HepG2 (cell line): Measurements from ENCODE around the gene ASXL1. TPM values are rescaled to one million over a fixed set of nuclear protein-coding genes. Genes with fewer than 3 reads are reported as not detected.

Source experiments
- ATAC-seq: fragments of 200-7000 bp; cut with Tn5 transposase; 3 replicates; pipeline ENCODE4 v1.9.1; 2020; ENCODE audit warnings: mild to moderate bottlenecking, moderate library complexity
- BruUV-seq: library from RNA; stranded (reverse); fragments of 400-500 nt; replicated peaks from 2 replicates; lab custom pipeline; 2021; lab: Mats Ljungman, UMichigan
- CTCF ChIA-PET: fragments of 300-600 bp; formaldehyde crosslinking; extraction: SDS; loops from one replicate; lab custom pipeline; 2021; ENCODE audit warnings: low total read pairs, inconsistent platforms, low intra/inter-chr PET ratio; lab: Yijun Ruan, JAX
- POLR2A ChIA-PET: fragments of 350-600 bp; sonication (Branson Sonifier 250); formaldehyde crosslinking; loops from one replicate; lab custom pipeline; 2020; ENCODE audit warnings: antibody characterized with exemption, inconsistent platforms; lab: Yijun Ruan, JAX
- DNase-seq: peaks from one replicate; pipeline ENCODE4 v3.0.0-alpha.2; 2015; ENCODE audit warnings: low spot score
- FAIRE-seq: peaks from 3 replicates; lab custom pipeline; 2011; peaks lifted over from hg19 to GRCh38; lab: Jason Lieb, UNC
- H2AFZ ChIP-seq: one replicate; pipeline ENCODE4 v1.6.1; 2011; ENCODE audit warnings: low read length, inconsistent platforms
- H3K27ac ChIP-seq: fragments of 300-600 bp; 3 replicates; pipeline ENCODE4 v1.8.0; 2011; ENCODE audit warnings: mixed run types, mild to moderate bottlenecking, mixed read lengths, low read length, inconsistent platforms; ENCODE audit not compliant: insufficient read depth; ENCODE audit errors: extremely low read length
- H3K27me3 ChIP-seq, 2 experiments: fragments of 200-600 bp in 1 of 2; 2 replicates in 1 of 2; 3 replicates in 1 of 2; pipeline versions ENCODE4 v1.6.0 to v1.8.0; 2011; ENCODE audit warnings: low read length in 2 of 2, mild to moderate bottlenecking in 2 of 2, moderate library complexity in 2 of 2, inconsistent platforms in 1 of 2; ENCODE audit not compliant: insufficient read depth in 2 of 2, control insufficient read depth in 1 of 2
- H3K36me3 ChIP-seq, 2 experiments: fragments of 200-600 bp in 1 of 2; replicated peaks in 1 of 2; 2 replicates in 1 of 2; 3 replicates in 1 of 2; pipeline versions ENCODE4 v1.5.1 to v1.8.0; 2011; ENCODE audit warnings: low read length in 2 of 2, inconsistent platforms in 1 of 2; ENCODE audit not compliant: insufficient read depth in 2 of 2, control insufficient read depth in 1 of 2
- H3K4me1 ChIP-seq: 2 replicates; pipeline ENCODE4 v1.5.1; 2012; ENCODE audit warnings: low read length, inconsistent platforms; ENCODE audit not compliant: insufficient read depth
- H3K4me2 ChIP-seq: 2 replicates; pipeline ENCODE4 v1.6.0; 2011; ENCODE audit warnings: low read depth, low read length, inconsistent platforms
- H3K4me3 ChIP-seq, 3 experiments: fragments of 200-600 bp in 1 of 3; sonication (generic), shearing (Covaris generic) in 1 of 3; replicated peaks in 1 of 3; 2 replicates each; pipeline ENCODE4 v1.5.1; 2011 to 2016; ENCODE audit warnings: low read length in 3 of 3, inconsistent platforms in 2 of 3, low read depth in 2 of 3, mild to moderate bottlenecking in 2 of 3, control low read depth in 1 of 3, mixed read lengths in 1 of 3; ENCODE audit not compliant: insufficient read depth in 1 of 3
- H3K79me2 ChIP-seq: one replicate; pipeline ENCODE4 v1.6.1; 2011; ENCODE audit warnings: low read length, inconsistent platforms; ENCODE audit not compliant: insufficient read depth
- H3K9ac ChIP-seq: 2 replicates; pipeline ENCODE4 v1.6.0; 2011; ENCODE audit warnings: mild to moderate bottlenecking, low read depth, low read length, inconsistent platforms; ENCODE audit not compliant: insufficient read depth
- H3K9me3 ChIP-seq: 2 replicates; pipeline ENCODE4 v1.5.1; 2012; ENCODE audit warnings: mild to moderate bottlenecking, low read length
- H4K20me1 ChIP-seq: 2 replicates; pipeline ENCODE4 v1.6.0; 2011; ENCODE audit warnings: inconsistent platforms, mild to moderate bottlenecking, low read length, moderate library complexity; ENCODE audit not compliant: insufficient read depth
- CENPX ChIP-seq: sonication (generic); formaldehyde crosslinking; IDR thresholded peaks from 2 replicates; pipeline ENCODE4 v1.9.0; 2021; ENCODE audit warnings: mild to moderate bottlenecking, missing genetic modification reagents, moderate library complexity
- HES4 ChIP-seq: sonication (generic); formaldehyde crosslinking; IDR thresholded peaks from 2 replicates; pipeline ENCODE4 v1.9.0; 2021; ENCODE audit warnings: mild to moderate bottlenecking, missing genetic modification reagents, borderline replicate concordance
- HIVEP1 ChIP-seq: sonication (generic); formaldehyde crosslinking; IDR thresholded peaks from 2 replicates; pipeline ENCODE4 v1.4.0; 2020; ENCODE audit warnings: mild to moderate bottlenecking, missing genetic modification reagents
- HNF1B ChIP-seq: sonication (generic); formaldehyde crosslinking; IDR thresholded peaks from 2 replicates; pipeline ENCODE4 v1.5.1; 2020; ENCODE audit warnings: mild to moderate bottlenecking, moderate library complexity, missing genetic modification reagents
- HNF4A ChIP-seq: sonication (generic); formaldehyde crosslinking; IDR thresholded peaks from 2 replicates; pipeline ENCODE4 v1.4.0; 2020; ENCODE audit warnings: missing genetic modification reagents
- KLF6 ChIP-seq: IDR thresholded peaks from 2 replicates; pipeline ENCODE4 v1.8.0; 2016; ENCODE audit warnings: missing biosample characterization, missing genetic modification reagents
- MEIS1 ChIP-seq: sonication (generic); formaldehyde crosslinking; IDR thresholded peaks from 2 replicates; pipeline ENCODE4 v1.9.0; 2021; ENCODE audit warnings: mild to moderate bottlenecking, missing genetic modification reagents, moderate library complexity, borderline replicate concordance
- PCBP2 ChIP-seq: fragments of 200-400 bp; formaldehyde crosslinking; optimal IDR thresholded peaks from 2 replicates; pipeline ENCODE3; 2018; ENCODE audit warnings: low read length, low read depth; ENCODE audit not compliant: poor library complexity, severe bottlenecking
- PHF8 ChIP-seq: sonication (generic); formaldehyde crosslinking; IDR thresholded peaks from 2 replicates; pipeline ENCODE4 v1.5.0; 2020; ENCODE audit warnings: missing genetic modification reagents
- RARA ChIP-seq: IDR thresholded peaks from 2 replicates; pipeline ENCODE4 v1.6.1; 2016; ENCODE audit warnings: missing genetic modification reagents, missing compliant biosample characterization
- SATB2 ChIP-seq: sonication (generic); formaldehyde crosslinking; IDR thresholded peaks from 2 replicates; pipeline ENCODE4 v1.5.0; 2020; ENCODE audit warnings: missing genetic modification reagents
- SKI ChIP-seq: fragments of 450-650 bp; IDR thresholded peaks from one replicate; pipeline ENCODE4 v1.6.1; 2018; ENCODE audit warnings: mild to moderate bottlenecking; ENCODE audit not compliant: partially characterized antibody
- SRSF1 ChIP-seq: fragments of 200-400 bp; formaldehyde crosslinking; optimal IDR thresholded peaks from 2 replicates; pipeline ENCODE3; 2017; ENCODE audit warnings: mild to moderate bottlenecking, low read depth, low read length, moderate library complexity
- ZBTB25 ChIP-seq: IDR thresholded peaks from 2 replicates; pipeline ENCODE4 v1.6.1; 2018; ENCODE audit warnings: missing genetic modification reagents
- ZFP36 ChIP-seq: fragments of 150-350 bp; IDR thresholded peaks from 2 replicates; pipeline ENCODE4 v1.6.1; 2018; ENCODE audit warnings: borderline replicate concordance, low read length, low read depth; ENCODE audit not compliant: partially characterized antibody
- ZNF446 ChIP-seq: sonication (generic); formaldehyde crosslinking; IDR thresholded peaks from 2 replicates; pipeline ENCODE4 v1.5.0; 2020; ENCODE audit warnings: mild to moderate bottlenecking, missing genetic modification reagents
- ZNF781 ChIP-seq: sonication (generic); formaldehyde crosslinking; IDR thresholded peaks from 2 replicates; pipeline ENCODE4 v1.5.1; 2020; ENCODE audit warnings: borderline replicate concordance, mild to moderate bottlenecking, missing genetic modification reagents; ENCODE audit errors: not compliant biosample characterization
- ZSCAN21 ChIP-seq: sonication (generic); formaldehyde crosslinking; IDR thresholded peaks from 2 replicates; pipeline ENCODE4 v1.8.0; 2022; ENCODE audit warnings: mild to moderate bottlenecking, missing genetic modification reagents, moderate library complexity, borderline replicate concordance
- WGBS: methylation state at CpG from one replicate; pipeline ENCODE4 v1.1.6; 2017; ENCODE audit warnings: low lambda C conversion rate; 5-methylcytosine and 5-hydroxymethylcytosine counted together
- in situ Hi-C: cut with HindIII; loops from 2 replicates; pipeline ENCODE4 v1.10.0; 2017; ENCODE audit warnings: low pct_unique_long_range_greater_than_20kb; ENCODE audit not compliant: extremely low pct_ligation_motif_present
- intact Hi-C: fragments of 100-400 bp; cut with micrococcal nuclease; formaldehyde crosslinking; loops from one replicate; pipeline ENCODE4 v1.10.0; 2022; ENCODE audit not compliant: unreplicated experiment
- polyA plus RNA-seq, 8 experiments: library from polyadenylated mRNA; depleted of rRNA in 3 of 8; stranded (reverse) in 7 of 8; unstranded in 1 of 8; fragments of >200 nt; fragmentation: Illumina TruSeq in 4 of 8; extraction: Trizol in 4 of 8; gene quantifications; 2 replicates each; pipeline versions ENCODE4 v1.2.1 to v1.2.3, GENCODE V29; 2011 to 2016; ENCODE audit warnings: low read depth in 4 of 8, missing spikeins in 1 of 8, mixed read lengths in 1 of 8; ENCODE audit not compliant: insufficient read depth in 1 of 8
- total RNA-seq, 5 experiments: library from RNA; depleted of rRNA; stranded (reverse); fragments of >200 nt; fragmentation: Illumina TruSeq; extraction: Trizol; gene quantifications; 2 replicates each; pipeline ENCODE4 v1.2.3, GENCODE V29; 2016; ENCODE audit warnings: low read depth in 1 of 5
- TF ChIP-seq, protein P1 (sequence below): sonication (generic); formaldehyde crosslinking; IDR thresholded peaks from 2 replicates; pipeline ENCODE4 v1.4.0; 2020; ENCODE audit warnings: low read depth, mild to moderate bottlenecking, missing genetic modification reagents

Gene ASXL1
- total and polyA plus RNA-seq, 2 of the 13 experiments (the other 11 are each of a cell fraction or from before 2014, with no cell fraction given), result 62.1 to 74.8 TPM

- no peak overlapping the region for H3K4me3 ChIP-seq
- 97% methylated on average over 15 of the region's 15 CpGs for WGBS
- no peak overlapping the region for H3K4me2 ChIP-seq
- H3K27me3 ChIP-seq, result no peaks in the 10 kb centered on the region
- intact Hi-C loops (no loop called here), in situ Hi-C loops (no loop called here)
- no TSS peak for BruUV-seq
- H3K36me3 ChIP-seq, result peaks cover 24 to 36% of the 10 kb centered on the region in 2 experiments; a peak in 4 of 5 replicates
- peaks cover 50% of the 10 kb centered on the region for H3K4me1 ChIP-seq
- ChIA-PET CTCF (no interaction called here), POLR2A (interaction anchor here (1.2 kb wide), 1 partner anchor 11 kb away, joined by 3 read pairs; no protein-coding TSS in a partner anchor)
- no peak overlapping the region for H3K9ac ChIP-seq
- no peak for ATAC-seq
- DNase-seq, result no peak
- peaks cover 6% of the 10 kb centered on the region; the same call in 1 of the 2 replicates for H4K20me1 ChIP-seq
- no peak overlapping the region for H2AFZ ChIP-seq
- no peaks in the 10 kb centered on the region for H3K9me3 ChIP-seq
- H3K79me2 ChIP-seq, result peaks cover 54% of the 10 kb centered on the region
- FAIRE-seq, result no peak
- peak overlapping the region; percentile 18 for H3K27ac ChIP-seq
- TF ChIP-seq PHF8 (CRISPR knock-in tag) (no peak), ZSCAN21 (CRISPR knock-in tag) (no peak), KLF6 (CRISPR knock-in tag) (no peak), HES4 (CRISPR knock-in tag) (no peak), HNF4A (CRISPR knock-in tag) (no peak), HNF1B (CRISPR knock-in tag) (no peak), ZBTB25 (CRISPR knock-in tag) (no peak), ZNF446 (CRISPR knock-in tag) (no peak), RARA (CRISPR knock-in tag) (no peak), SATB2 (CRISPR knock-in tag) (no peak), PCBP2 (no peak), HIVEP1 (no peak), MEIS1 (CRISPR knock-in tag) (no peak), SKI (no peak), SRSF1 (peak; percentile 50), ZNF781 (CRISPR knock-in tag) (no peak), CENPX (CRISPR knock-in tag) (no peak), ZFP36 (no peak)
- TF ChIP-seq, protein P1, sequence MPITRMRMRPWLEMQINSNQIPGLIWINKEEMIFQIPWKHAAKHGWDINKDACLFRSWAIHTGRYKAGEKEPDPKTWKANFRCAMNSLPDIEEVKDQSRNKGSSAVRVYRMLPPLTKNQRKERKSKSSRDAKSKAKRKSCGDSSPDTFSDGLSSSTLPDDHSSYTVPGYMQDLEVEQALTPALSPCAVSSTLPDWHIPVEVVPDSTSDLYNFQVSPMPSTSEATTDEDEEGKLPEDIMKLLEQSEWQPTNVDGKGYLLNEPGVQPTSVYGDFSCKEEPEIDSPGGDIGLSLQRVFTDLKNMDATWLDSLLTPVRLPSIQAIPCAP, result no peak
These were observed 104.9 kb downstream of the ASXL1 start for GRCh38 chr20:32462900-32463641.
